GM18519 (cell line): ENCODE results near the gene MTAP.

ENCODE experiments used
- ATAC-seq: cut with Tn5 transposase; IDR thresholded peaks from one replicate; pipeline ENCODE4 v1.9.1; 2021; ENCODE audit warnings: mild to moderate bottlenecking, moderate library complexity; ENCODE audit not compliant: unreplicated experiment, low FRiP score

Gene MTAP

DNA sequence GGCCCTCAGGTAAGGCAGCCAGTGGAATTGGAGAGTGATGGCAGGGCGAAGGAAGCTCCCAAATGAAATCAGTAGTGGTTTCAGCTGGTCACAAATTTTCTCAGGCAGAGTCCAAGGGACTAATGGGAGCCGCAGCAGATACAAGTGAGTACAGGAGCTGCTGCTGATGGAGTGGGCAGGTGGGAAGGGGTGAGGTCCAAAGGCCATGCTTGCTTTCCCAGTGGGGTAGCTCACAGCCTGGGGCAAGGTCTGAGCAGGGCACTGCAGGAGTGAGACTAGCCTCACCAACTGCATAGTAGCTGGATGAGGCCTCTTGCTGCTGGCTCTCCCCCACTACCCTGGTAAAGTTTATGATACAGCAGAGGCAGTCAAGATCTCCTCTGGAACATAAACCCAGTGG, 38.2 kb downstream of the MTAP start:
- ATAC-seq = no peak

DNA sequence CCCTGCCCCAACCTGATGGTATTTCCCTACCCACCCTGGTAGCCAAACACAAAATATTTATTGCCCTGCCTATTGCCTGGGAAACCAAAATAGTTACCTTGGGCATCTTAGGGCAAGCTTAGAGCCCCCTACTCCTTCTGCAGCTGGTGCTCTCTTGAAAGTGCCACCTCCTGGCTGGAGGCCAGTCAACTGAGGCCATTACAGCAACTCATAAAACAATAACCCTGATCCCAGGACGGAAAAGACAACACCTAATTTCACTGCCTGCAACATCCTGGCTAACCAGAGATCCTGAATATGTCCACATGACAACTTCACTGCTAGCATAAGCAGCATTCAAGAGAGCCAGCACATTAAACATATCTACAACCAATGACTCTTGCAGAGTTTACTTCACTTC, 38.7 kb downstream of the MTAP start:
- no peak for ATAC-seq

DNA sequence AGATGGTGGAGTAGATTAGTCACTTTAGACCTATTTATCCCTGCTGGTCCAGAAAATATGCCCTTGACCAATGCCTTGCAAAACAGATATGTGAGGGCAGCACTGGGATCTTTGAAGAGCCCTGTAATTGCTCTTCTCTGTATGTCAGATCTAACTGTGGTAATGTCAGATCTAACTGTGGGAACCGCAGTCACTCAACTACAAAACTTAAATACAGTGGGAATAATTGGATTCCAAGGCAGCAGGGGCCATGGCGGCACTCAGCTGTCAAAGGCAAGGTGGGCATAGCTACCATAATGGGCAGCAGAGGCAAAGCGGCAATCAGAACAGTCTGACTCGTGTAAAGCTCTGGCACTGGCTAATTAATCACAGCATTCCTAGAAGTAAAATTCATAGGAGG, 46.2 kb downstream of the MTAP start:
- no peak for ATAC-seq

DNA sequence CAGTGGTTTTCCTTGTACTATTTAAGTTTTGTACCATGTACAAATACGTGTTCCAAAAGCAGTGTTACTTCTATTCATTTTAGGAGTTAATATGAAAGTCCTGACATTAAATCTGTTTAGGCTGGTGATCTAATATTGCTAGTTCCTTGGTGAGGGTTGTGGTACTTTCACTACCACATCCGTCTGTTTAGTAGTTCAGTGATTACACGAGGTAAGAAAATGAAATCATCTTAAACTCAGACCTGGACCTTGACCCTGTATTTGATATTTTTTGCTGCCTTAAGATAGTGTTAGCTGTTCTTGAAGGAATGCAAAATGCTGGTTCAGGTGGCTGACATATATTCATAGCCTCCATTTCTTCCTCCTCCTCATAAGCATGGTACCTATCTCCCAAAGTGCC, 50.3 kb downstream of the MTAP start:
- ATAC-seq = peak; percentile 100

DNA sequence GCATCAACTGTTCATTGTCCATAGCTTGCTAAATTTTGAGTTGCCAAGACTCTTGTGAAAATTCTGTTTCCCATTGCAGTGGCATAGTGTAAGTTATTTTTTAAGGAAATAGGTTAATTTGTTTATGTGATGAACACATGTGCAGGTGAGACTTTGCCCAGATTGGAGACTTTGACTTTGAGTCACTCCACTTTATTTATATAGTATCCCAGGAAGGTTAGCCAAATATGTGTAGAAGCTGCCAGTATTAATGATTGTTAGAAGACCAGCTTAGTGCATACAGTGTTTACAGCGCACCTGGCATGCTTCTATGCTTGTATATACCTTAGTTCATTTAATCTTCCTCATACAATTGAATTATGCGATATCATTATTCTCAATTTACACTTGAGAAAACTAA, 51.0 kb downstream of the MTAP start:
- ATAC-seq = no peak

DNA sequence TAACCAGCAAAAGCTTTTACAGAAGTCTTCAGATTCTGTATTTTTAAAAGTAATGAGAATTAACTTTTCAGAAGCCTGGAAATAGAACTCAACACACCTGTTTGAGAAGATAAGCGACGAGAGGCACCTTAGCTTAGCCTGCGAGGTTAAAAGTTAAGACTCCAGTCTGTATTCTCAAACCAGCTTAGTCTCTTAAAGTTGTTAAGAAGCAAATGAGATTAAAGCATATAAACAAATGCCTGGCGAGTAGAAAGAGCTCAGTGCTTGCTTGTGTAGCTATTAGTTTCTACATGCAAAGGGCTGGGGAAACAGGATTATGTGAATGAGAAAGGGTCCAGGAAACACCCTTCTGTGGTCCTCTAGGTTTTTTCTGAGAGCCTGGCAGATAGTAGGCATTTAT, 51.7 kb downstream of the MTAP start:
- ATAC-seq = no peak

DNA sequence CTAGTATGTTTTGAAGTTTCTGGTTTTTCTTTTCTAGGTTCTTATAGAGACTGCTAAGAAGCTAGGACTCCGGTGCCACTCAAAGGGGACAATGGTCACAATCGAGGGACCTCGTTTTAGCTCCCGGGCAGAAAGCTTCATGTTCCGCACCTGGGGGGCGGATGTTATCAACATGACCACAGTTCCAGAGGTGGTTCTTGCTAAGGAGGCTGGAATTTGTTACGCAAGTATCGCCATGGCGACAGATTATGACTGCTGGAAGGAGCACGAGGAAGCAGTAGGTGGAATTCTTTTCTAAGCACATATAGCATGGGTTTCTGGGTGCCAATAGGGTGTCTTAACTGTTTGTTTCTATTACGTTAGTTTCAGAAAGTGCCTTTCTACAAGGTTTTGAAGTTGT, 52.2 kb downstream of the MTAP start:
- ATAC-seq = no peak

DNA sequence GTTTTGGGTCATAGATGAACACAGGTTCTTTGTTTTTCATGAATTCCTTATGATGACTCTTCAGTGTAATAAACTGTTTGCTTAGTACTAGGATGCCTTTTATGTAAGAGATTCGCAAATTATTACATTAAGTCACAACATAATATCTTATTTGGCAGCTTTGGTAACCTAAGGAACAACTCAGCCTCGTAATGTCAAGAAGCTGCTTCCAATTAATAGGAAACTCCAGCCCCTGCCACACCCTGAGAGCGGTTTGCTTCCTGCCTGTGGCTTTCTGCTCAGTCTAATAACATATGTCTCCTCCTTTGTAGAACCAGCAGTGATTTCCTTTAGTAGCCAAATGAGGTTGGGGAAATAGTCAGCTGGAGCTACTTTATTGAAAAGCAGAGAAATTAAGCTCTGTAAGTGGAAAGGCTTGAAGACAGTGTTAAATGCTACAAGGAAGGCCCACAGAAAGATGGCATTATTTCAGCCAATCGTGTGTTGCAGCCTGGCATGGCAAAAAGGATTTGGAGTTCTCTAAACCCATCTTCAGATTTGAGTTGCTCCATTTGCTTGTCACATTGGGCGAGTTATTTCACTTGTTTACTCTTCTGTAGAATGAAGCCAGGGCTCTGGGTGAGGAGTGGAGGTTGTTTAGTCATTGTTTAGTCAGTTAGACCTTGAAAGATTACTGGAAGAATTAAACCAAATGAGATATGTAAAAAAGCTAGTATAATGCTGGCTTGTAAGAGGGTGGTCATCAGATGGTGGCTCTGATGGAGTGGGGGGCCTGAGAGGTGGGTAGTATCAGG, 54.1 kb downstream of the MTAP start:
- ATAC-seq = no peak

DNA sequence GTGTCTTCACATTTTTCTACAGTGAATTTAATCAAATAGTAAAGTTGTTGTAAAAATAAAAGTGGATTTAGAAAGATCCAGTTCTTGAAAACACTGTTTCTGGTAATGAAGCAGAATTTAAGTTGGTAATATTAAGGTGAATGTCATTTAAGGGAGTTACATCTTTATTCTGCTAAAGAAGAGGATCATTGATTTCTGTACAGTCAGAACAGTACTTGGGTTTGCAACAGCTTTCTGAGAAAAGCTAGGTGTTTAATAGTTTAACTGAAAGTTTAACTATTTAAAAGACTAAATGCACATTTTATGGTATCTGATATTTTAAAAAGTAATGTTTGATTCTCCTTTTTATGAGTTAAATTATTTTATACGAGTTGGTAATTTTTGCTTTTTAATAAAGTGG, 60.4 kb downstream of the MTAP start:
- ATAC-seq = no peak

DNA sequence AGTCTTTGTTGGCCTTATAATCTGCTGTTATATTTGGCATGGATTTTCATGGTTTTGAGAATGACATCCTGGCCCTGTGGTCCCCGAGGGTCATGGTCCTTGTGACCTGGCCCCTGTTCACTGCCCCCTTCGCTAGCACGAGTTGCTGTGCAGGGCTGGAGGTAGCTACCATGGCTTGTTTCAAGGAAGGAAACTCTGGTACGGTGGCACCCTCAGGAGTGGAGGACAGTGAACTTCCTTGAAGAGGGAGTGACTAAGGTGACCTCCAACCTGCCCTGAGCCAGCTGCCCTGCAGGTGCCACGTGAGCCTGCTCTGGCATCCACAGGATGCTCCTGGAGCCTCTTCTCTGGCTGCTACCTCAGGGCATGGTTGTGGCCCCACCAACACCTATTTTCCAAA, 62.1 kb downstream of the MTAP start:
- no peak for ATAC-seq

DNA sequence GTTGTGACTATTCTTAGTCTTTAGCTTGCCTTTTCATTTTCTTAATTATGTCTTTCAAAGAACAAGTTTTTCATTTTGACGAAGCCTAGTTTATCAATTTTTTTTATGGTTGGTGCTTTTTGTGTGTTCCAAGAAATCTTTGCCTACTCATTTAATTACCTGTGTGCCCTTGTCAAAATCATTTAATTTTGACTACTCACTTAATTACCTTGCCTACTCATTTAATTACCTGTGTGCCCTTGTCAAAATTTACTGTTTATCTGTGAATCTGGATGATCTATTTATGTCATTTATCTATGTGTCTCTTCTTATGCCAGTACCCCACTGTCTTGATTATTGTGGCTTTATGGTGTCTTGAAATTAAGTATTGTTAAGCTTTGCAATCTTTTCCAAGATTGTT, 63.9 kb downstream of the MTAP start:
- no peak for ATAC-seq

DNA sequence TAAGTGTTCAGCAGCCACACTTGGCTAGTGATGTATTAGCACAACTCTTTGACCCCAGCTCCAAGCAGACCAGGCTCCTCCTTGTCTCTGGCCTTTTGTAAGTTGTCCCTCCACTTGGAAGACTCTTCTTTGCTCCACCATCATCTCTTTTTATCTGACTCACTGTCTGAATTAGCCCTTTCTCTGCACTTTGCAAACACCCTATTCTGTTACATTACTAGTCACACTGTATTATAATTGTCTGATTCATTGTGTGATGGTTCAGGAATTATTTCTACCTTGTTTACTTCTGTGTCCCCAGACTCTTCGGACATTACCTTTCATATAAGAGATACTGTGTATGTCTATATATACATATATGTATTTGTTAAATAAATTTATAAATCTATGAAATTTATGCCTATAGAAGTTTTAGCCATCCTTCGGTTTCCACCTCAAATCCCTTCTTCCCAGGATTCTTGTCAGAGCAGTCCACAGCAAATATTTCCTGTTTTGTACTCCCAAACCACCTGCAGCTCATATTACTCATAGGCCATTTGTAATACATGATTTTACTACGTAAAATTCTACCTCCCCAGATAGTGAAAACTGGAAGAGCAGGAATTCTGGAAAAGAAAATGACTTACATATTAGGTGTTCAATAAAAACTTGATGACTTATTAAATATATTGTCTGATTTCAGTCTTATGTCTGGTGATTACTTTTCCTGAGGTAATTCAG, 69.0 kb downstream of the MTAP start:
- no peak for ATAC-seq

DNA sequence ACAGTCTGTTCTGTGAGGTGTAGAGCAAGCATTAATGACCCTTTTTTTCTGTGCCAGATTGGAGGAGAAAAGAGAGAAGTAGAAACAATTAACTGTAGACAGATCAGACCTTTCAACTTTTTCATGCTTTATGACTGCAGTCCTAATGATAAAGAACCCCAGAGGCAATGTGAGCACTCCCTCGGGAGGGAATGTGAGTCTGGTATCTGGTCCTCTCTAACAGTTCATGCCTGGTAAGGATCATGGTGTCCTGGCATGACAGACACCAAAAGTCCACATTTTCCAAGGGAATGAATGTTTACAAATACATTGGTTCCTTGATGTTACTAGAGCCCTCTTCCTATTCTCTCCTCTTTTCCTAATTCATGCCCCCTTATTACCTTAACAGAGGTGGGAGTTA, 70.3 kb downstream of the MTAP start:
- no peak for ATAC-seq

DNA sequence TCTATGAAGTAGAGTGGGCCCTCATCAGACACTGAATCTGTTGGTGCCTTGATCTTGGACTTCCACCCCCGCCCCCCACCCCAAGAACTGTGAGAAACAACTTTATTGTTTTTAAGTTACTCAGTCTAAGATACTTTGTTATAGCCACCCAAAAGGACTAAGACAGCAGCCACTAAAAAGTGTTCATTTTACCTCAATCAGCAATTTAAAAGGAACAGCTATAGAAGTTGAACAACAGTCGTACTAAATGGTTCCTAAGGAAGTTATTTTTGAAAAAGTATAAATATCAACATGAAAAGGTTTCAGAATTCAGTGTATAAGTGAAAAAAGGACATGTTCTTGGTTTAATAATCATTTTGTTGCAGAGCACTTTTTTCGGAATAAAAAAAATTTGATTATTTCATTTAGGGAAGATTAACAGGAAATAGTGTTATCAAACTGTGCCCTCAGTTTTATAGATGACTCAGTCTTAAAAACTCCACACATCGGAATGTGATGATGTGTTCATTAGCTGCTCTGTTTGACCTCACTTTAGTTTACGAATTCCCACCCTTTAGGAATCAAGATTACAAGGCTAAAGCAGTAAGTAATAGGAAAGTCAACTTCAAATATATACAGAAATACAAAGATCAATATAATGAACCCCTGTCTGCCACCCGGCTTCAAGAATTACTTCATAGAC, 71.2 kb downstream of the MTAP start:
- ATAC-seq = no peak

DNA sequence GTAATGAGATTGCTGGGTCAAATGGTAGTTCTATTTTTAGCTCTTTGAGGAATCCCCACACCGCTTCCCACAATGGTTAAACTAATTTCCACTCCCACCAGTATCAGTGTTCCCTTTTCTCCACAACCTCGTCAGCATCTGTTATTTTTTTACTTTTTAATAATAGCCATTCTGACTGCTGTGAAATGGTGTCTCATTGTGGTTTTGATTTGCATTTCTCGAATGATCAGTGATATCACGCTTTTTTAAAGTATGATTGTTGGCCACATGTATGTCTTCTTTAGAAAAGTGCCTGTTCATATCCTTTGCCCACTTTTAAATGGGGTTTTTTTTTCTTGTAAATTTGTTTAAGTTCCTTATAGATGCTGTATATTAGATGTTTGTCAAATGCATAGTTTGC, 73.5 kb downstream of the MTAP start:
- no peak for ATAC-seq

DNA sequence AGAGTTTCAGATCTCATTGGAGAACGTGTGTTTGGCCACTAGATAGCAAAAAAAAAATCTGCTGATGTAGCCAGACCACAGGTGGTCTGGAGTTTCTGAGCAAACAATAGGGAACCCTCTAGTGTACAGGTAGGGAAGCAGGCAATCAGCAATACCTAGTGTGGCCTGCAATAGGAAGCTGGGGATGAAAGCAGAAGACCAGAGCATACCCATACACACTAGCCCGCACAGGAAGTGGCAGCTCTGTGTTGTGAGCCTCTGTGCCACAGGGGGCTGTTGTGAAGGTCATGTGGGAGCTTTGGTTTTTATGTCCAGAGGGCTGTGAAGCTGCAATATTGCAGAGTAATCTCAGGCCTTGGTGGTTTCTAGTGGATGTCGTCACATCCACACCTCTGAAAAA, 81.2 kb downstream of the MTAP start:
- ATAC-seq = no peak

DNA sequence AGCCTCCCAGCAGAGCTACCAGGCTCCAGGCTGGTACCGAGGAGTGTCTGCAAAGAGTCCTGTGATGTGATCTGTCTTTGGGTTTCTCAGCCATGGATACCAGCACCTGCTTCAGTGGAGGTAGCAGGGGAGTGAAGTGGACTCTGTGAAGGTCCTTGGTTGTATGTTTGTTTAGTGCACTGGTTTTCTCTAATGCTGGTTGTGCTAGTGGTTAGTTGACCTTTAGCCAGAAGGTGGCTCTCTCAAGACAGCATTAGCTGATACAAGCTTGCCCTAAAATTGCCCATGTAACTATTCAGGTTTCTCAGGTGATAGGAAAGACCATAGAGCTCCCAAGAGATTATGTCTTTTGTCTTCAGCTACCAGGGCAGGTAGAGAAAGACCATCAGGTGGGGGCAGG, 87.2 kb downstream of the MTAP start:
- no peak for ATAC-seq

DNA sequence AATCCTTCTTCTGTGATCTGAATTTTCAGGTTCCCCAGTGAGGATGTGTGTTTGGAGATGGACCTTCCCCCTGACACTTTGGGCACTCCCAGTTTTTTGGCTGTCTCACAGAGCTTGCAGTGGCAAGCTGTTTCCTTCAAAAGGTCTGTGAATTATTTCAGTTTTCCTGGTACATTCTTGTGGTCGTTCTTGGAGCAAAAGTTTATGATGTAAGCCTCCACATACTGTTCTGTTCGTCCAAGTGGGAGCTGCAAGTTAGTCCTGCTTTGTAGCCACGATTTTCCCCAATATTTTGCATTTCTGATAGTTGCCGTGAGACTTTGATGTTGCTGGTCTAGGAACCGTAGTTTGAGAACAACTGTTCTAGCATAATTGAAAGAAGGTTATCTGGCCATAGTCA, 88.3 kb downstream of the MTAP start:
- ATAC-seq = no peak

DNA sequence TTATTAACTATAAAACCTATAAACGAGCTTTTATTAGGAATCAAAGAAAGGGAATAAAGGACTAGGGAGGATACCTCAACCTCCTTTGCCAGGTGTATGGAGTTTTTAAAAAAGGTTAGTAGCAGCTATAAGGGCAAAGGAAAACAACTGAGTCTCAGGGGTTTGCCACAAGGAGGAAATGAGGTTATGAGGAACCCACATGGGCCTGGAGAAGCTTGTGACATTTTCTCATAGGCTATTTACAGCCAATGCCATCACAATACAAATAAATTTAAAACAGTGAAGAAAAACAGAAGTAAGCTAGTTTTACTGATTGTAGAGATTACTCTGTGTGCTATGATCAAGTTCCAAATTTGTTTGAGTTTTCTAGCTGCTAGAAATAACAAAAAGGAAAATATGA, 99.1 kb downstream of the MTAP start:
- ATAC-seq = peak; percentile 25

DNA sequence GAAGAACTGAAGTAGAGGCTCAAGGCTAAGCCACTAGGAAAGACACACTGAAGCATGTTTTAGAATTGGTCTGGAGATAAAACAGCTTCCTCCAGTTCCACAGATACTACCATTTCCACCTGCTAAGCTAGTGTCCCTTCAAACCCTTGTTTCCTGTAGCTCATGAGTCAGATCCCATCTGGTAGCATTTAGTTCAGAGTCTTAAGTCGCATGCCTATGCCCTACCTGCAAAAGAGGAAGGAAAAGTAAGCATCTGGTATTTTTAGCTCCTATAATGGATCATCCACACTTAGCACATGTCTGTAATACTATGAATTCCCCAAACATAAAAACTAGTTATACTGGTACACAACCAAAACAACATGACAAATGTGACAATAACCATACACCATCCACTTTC, 99.7 kb downstream of the MTAP start:
- ATAC-seq = peak; percentile 55

DNA sequence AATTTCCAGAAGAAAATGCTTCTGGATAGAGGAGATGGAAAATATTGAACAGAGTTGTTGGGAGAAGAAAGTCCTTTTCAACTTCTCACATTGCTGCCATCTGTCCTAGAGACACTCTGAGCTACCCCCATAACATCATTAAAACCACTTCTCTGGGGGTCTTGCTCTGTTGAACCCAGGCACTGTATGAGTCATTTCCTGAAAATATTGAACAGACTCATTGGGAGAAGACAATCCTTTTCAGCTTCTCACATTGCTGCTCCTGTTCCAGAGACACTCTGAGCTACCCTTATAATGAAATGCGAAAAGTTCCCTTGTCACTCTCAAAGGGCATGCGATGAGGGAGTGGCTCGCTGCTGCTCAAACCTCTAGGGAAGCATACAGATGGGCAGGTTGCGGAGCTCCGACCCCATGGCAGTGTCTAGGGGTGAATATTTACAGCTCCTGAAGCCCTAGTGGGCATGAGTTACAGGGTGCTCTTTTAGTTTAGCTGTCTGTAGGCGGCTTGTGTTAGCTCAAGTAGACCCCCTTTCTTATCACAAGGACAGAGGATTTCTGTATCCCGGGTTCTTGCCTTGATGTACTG, 101.0 kb downstream of the MTAP start:
- no peak for ATAC-seq
